ENCODE results near the gene FXYD4.

Gene FXYD4

GRCh38 chr10:43344051-43344450, 27.4 kb upstream of the FXYD4 start:
- no peak for DNase-seq (ENCODE audit: low read depth in 2 of 2)

DNA sequence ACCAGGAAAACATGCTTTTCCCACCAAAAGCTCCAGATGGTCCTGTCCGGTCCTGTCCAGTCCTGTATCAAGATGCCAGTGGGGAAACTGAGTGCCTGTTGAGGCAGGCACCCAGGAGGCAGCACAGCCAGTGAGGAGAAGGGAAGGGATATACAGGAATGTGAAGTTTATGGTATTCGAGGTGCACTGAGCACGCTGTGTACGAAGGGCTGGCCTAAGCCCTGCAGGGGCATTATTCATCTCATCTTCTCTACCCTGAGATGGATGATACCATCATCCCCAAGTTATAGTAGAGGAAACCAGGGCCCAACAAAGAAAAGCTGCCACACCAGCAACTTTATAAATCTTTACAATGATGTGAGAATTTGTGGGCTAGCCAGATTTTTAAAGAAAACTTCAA, 23.4 kb upstream of the FXYD4 start:
- DNase-seq (ENCODE audit: low read depth in 2 of 2): no peak

GRCh38 chr10:43348511-43349312, 22.7 kb upstream of the FXYD4 start:
- DNase-seq (ENCODE audit: low read depth in 2 of 2): peak; percentile 82 to 83

DNA sequence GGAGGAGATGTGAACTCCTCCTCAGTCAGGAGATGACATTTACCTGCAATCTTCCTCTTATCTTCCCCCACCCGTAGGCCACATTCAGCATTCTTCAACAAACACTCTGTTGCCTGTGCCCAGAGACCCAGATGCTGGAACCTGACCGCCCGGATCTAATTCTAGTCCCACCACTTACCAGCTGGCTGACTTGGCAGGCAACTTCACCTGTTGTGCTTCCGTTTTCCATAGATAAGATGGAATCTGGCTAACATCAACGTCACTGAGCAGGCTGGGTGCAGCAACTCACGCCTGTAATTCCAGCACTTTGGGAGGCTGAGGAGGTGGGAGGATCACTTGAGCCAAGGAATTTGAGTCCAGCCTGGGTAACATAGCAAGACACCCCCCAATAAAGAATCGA, 21.3 kb upstream of the FXYD4 start:
- no peak for DNase-seq (ENCODE audit: low read depth in 2 of 2)

- DNase-seq (ENCODE audit: low read depth in 2 of 2): no peak
Observed at GRCh38 chr10:43350686-43351085, 20.8 kb upstream of the FXYD4 start.

DNA sequence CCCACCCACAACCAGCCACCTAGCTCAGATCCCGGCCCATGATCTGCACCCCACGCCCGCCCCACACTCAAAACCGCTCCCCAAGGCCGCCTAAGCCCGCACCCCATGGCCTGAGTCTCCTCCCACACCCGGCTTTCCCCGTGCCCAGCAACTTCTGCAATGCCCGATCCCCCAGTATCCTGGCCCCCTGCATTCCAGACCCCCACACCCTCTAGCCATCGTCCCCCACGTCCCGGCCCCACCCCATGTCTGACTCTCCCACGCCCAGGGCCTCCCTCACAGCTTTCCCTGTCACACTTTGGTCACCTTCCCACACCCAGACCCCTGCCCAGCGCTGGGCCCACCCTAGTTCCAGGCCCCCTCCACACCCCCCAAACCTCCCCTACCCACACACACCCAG, 20.1 kb upstream of the FXYD4 start:
- no peak for DNase-seq (ENCODE audit: low read depth in 2 of 2)

GRCh38 chr10:43352951-43353350, 18.5 kb upstream of the FXYD4 start:
- no peak for DNase-seq (ENCODE audit: low read depth in 2 of 2)

GRCh38 chr10:43353495-43354329, 17.7 kb upstream of the FXYD4 start:
- DNase-seq (ENCODE audit: low read depth in 2 of 2): no peak

DNA sequence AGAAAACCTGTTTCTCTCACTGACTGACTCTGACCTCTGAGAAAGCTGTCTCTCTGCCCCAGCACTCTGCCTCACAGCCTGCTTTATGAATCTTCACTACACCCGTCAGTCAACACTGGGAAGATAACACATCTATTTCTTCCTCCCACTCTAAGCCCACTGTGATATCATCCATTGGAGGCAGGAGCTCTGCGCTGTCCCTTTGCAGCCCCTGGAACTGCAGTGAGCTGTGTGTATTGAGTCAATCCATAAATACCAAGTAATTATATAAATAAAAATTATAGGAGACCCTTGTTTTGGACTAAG, 17.2 kb upstream of the FXYD4 start:
- DNase-seq (ENCODE audit: low read depth in 2 of 2): no peak

DNA sequence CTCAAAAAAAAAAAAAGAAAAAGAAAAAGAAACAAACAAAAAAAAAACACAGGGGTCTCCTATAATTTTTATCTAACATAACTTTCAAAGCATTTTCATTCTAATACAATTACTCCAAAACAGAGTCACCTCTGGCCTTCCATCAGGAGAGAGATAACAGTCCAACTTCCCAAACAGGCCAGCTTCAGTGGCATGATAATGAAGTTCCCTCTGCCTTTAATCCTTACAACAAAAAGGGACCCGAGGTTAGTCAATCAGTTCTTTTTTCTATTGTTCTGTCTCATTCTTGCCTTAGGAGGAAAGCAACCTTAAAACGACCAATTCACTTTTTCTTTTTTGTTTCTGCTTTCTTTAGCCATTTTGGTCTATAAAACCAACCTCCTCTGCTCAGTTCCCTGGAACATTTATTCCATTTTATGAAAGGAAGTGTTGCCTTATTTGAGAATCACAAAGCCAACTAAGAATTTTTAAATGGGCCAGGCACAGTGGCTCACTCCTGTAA, 16.5 kb upstream of the FXYD4 start:
- DNase-seq (ENCODE audit: low read depth in 2 of 2): no peak

- DNase-seq (ENCODE audit: low read depth in 2 of 2): peak in 1 of 2 donors; percentile 16
Observed at GRCh38 chr10:43355749-43356371, 15.6 kb upstream of the FXYD4 start.

GRCh38 chr10:43360086-43360485, 11.3 kb upstream of the FXYD4 start:
- DNase-seq (ENCODE audit: low read depth in 2 of 2): no peak

GRCh38 chr10:43361547-43362190, 9.8 kb upstream of the FXYD4 start:
- DNase-seq (ENCODE audit: low read depth in 2 of 2): no peak

DNA sequence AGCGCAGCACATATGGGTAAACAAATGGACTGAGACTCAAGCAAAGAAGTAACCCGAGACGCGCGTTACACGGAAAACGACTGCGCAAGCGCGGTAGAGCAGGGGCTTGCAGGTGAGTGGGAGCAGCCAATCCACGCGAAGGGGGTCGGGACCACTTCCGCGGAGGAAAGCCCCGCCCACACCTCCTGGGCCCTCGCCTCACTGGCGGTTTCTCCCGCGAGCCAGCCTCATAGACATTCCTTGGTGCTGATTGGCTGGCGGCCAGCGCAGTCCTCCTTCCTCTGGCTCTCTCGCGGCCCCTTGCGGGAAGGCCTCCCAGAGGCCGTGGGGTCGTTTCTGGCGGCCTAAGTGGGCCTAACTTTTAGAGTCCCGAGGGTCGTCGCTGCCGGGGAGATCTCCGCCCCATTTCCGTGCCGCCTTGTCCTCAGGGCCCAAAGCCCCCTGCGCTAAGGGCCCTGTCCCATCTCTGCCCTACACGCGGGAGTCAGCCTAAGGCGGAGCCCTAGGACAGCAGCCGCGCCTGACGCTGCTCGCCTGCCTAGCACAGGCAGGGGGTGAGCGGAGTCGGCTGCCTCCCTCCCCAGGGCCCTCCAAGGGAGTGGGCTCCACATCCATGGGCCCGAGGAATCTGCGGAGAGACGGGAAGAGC, 9.1 kb upstream of the FXYD4 start:
- DNase-seq (ENCODE audit: low read depth in 2 of 2): peak; percentile 97 to 99

DNA sequence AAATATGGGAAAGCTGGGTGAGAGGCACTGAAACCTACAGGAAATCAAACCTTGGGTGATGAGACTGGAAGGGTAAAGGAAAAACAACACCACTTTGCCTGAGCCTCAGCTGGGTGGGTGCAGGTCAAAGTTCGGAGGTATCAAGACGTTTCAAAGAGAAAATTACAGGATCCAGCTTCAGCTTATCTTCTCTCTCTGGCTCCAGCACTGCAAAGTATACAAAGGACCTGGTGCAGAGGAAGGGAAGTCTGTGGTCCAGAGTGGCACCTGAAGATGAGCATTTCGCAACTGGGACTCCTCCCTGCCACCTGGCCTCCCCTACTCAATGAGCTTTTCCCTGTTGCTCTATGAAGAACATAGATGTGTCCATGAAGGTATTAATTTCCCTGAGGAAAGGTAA, 6.4 kb upstream of the FXYD4 start:
- DNase-seq (ENCODE audit: low read depth in 2 of 2): no peak

DNA sequence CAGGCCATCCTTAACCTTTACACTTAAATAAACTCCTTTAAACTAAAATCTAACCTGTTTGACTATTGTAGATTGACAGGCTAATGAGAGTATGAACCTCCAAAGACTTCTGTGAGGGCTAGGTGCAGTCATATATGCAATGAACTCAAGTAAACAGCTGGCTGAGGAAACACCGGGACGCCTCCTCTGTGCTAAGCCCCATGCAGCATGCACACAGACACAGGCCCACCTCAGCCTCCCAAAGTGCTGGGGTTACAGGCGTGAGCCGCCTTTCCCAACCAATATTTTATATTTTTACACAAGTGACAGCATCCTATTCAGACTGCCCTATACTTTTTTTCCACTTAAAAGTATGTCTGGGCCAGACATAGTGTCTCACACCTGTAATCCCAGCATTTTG, 1.5 kb upstream of the FXYD4 start:
- DNase-seq (ENCODE audit: low read depth in 2 of 2): no peak

DNA sequence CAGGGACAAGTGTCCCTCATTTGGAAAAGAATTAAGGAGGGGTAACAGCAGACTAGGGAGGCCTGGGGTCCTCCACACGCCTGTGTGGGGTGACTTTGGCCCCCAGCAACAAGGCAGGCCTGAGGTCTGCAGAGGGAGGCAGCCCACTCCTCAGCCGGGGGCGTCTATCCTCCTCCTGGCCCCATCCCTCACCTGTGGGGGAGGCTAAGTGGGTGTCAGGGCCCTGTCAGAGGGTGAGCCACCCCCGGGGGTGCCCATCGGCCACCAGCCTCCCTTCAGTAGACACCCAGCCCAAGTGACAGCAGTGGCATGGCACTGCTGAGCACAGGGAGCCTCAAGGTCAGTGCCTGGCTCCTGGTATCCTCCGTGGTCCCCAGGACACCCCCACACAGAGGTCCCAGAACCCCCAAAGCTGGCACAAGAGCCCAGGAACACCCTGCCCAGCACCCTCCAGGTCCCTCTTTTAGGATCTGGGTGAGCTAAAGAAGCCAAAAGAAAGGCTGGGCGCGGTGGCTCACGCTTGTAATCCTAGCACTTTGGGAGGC, 693 bp upstream of the FXYD4 start:
- no peak for DNase-seq (ENCODE audit: low read depth in 2 of 2)

- no peak for DNase-seq (ENCODE audit: low read depth in 2 of 2)
Observed at GRCh38 chr10:43372765-43373361, 1.4 kb downstream of the FXYD4 start.

DNA sequence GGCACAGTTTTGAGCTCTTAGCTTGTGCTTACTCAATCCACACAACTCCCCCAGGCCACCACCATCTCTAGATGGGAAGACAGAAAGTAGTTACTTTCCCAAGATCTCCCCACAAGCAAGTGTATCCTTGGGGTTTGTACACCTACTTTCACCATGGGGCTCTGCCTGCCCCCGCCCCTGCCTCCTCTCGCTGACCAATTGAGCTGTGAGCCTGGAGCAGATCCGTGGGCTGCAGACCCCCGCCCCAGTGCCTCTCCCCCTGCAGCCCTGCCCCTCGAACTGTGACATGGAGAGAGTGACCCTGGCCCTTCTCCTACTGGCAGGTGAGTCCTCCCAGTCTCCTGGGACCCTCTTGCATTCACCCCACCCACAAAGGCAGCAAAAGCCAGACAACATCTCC, 2.0 kb downstream of the FXYD4 start:
- DNase-seq (ENCODE audit: low read depth in 2 of 2): no peak

GRCh38 chr10:43374194-43374593, 2.8 kb downstream of the FXYD4 start:
- no peak for DNase-seq (ENCODE audit: low read depth in 2 of 2)

Measured in stimulated activated CD4-positive, alpha-beta T cell treated with anti-CD3 and anti-CD28 coated beads, Interleukin-4, amount 100 ng/mL, for 48 hours (primary cell).